ENCODE data around the gene GPER1.

DNA sequence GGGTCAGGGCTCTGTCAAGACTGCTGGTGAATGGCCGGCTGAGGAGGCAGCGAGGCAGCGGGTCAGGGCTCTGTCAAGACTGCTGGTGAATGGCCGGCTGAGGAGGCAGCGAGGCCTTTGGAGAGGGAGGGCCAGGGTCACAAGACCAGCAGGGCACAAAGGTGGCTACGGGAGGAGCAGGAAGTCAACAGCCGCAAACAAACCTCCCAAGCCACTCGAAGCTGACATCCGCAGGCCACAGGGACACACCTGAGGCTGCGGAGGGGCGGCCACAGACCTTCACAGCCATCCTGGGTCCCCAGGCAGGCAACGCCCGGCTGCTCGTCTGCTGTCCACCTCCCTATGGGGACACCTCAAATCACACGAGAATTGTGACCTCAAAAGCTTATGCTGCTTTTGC, 8.9 kb upstream of the GPER1 start:
- TF ChIP-seq, protein P1, sequence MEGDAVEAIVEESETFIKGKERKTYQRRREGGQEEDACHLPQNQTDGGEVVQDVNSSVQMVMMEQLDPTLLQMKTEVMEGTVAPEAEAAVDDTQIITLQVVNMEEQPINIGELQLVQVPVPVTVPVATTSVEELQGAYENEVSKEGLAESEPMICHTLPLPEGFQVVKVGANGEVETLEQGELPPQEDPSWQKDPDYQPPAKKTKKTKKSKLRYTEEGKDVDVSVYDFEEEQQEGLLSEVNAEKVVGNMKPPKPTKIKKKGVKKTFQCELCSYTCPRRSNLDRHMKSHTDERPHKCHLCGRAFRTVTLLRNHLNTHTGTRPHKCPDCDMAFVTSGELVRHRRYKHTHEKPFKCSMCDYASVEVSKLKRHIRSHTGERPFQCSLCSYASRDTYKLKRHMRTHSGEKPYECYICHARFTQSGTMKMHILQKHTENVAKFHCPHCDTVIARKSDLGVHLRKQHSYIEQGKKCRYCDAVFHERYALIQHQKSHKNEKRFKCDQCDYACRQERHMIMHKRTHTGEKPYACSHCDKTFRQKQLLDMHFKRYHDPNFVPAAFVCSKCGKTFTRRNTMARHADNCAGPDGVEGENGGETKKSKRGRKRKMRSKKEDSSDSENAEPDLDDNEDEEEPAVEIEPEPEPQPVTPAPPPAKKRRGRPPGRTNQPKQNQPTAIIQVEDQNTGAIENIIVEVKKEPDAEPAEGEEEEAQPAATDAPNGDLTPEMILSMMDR (IDR thresholded peaks at IDR 0.05; ENCODE audit: low read depth, low read length, missing input control) = no peak
- no peak for TF ChIP-seq RXRA (IDR thresholded peaks at IDR 0.05)
- TF ChIP-seq JUND (IDR thresholded peaks at IDR 0.05) = no peak
- no peak for TF ChIP-seq HNF4A (conservative IDR thresholded peaks at IDR 0.05)
- TF ChIP-seq TAF1 (conservative IDR thresholded peaks at IDR 0.05) = no peak
- TF ChIP-seq, protein P2, sequence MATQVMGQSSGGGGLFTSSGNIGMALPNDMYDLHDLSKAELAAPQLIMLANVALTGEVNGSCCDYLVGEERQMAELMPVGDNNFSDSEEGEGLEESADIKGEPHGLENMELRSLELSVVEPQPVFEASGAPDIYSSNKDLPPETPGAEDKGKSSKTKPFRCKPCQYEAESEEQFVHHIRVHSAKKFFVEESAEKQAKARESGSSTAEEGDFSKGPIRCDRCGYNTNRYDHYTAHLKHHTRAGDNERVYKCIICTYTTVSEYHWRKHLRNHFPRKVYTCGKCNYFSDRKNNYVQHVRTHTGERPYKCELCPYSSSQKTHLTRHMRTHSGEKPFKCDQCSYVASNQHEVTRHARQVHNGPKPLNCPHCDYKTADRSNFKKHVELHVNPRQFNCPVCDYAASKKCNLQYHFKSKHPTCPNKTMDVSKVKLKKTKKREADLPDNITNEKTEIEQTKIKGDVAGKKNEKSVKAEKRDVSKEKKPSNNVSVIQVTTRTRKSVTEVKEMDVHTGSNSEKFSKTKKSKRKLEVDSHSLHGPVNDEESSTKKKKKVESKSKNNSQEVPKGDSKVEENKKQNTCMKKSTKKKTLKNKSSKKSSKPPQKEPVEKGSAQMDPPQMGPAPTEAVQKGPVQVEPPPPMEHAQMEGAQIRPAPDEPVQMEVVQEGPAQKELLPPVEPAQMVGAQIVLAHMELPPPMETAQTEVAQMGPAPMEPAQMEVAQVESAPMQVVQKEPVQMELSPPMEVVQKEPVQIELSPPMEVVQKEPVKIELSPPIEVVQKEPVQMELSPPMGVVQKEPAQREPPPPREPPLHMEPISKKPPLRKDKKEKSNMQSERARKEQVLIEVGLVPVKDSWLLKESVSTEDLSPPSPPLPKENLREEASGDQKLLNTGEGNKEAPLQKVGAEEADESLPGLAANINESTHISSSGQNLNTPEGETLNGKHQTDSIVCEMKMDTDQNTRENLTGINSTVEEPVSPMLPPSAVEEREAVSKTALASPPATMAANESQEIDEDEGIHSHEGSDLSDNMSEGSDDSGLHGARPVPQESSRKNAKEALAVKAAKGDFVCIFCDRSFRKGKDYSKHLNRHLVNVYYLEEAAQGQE (IDR thresholded peaks at IDR 0.05) = no peak
- no peak for TF ChIP-seq EGR1 (IDR thresholded peaks at IDR 0.05; ENCODE audit: low read depth in 2 of 2)
- no peak for TF ChIP-seq SP1 (IDR thresholded peaks at IDR 0.05)
- TF ChIP-seq, protein P3, sequence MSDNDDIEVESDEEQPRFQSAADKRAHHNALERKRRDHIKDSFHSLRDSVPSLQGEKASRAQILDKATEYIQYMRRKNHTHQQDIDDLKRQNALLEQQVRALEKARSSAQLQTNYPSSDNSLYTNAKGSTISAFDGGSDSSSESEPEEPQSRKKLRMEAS (IDR thresholded peaks at IDR 0.05) = no peak
